Natural killer cell (primary cell): ENCODE data around the gene CD151. TPM values are rescaled to one million over a fixed set of nuclear protein-coding genes. Genes with fewer than 3 reads are reported as not detected.

ENCODE experiments used
- ATAC-seq, 3 donors: fragments of 150-1000 bp in 2 of 3; fragments of 200-7000 bp in 1 of 3; cut with Tn5 transposase; 1 replicate in 1 of 3; 2 replicates in 2 of 3; pipeline ENCODE4 v1.10.0; 2021; ENCODE audit warnings: mild to moderate bottlenecking in 2 of 3, moderate library complexity in 2 of 3
- DNase-seq, 2 donors: peaks; one replicate each; pipeline versions ENCODE4 v3.0.0 to v3.0.0-alpha.2; 2013 to 2021; ENCODE audit warnings: mixed read lengths in 1 of 2
- H3K27ac ChIP-seq: one replicate; pipeline ENCODE4 v1.5.1; 2013; ENCODE audit warnings: mild to moderate bottlenecking, low read length
- H3K27me3 ChIP-seq: one replicate; pipeline ENCODE4 v1.6.1; 2013; ENCODE audit warnings: low read length; ENCODE audit not compliant: control insufficient read depth, insufficient read depth
- H3K36me3 ChIP-seq: one replicate; pipeline ENCODE4 v1.6.1; 2013; ENCODE audit warnings: low read length; ENCODE audit not compliant: control insufficient read depth, insufficient read depth
- H3K4me1 ChIP-seq: one replicate; pipeline ENCODE4 v1.6.1; 2013; ENCODE audit warnings: low read length; ENCODE audit not compliant: control insufficient read depth, insufficient read depth
- H3K4me3 ChIP-seq: one replicate; pipeline ENCODE4 v1.5.1; 2013; ENCODE audit warnings: low read length
- H3K9me3 ChIP-seq: one replicate; pipeline ENCODE4 v1.6.1; 2013; ENCODE audit warnings: low read length; ENCODE audit not compliant: control insufficient read depth, insufficient read depth
- H3K27ac Mint-ChIP-seq, 2 donors: one replicate each; pipeline ENCODE4 v1.8.0; 2022; ENCODE audit warnings: mild to moderate bottlenecking in 2 of 2, mixed read lengths in 2 of 2, moderate library complexity in 1 of 2
- H3K27me3 Mint-ChIP-seq, 2 donors: one replicate each; pipeline ENCODE4 v1.8.0; 2022; ENCODE audit warnings: low read depth in 2 of 2, mixed read lengths in 2 of 2
- H3K36me3 Mint-ChIP-seq: one replicate; pipeline ENCODE4 v1.8.0; 2022; ENCODE audit warnings: mixed read lengths
- H3K4me1 Mint-ChIP-seq, 2 donors: one replicate each; pipeline ENCODE4 v1.8.0; 2022; ENCODE audit warnings: mixed read lengths in 2 of 2
- H3K4me3 Mint-ChIP-seq: one replicate; pipeline ENCODE4 v1.8.0; 2022; ENCODE audit warnings: mild to moderate bottlenecking, moderate library complexity, mixed read lengths
- H3K9me3 Mint-ChIP-seq, 2 donors: one replicate each; pipeline ENCODE4 v1.8.0; 2022; ENCODE audit warnings: mixed read lengths in 2 of 2
- CTCF ChIP-seq: fragments of 200-600 bp; IDR thresholded peaks from one replicate; pipeline ENCODE4 v1.8.0; 2022; ENCODE audit warnings: antibody characterized with exemption
- WGBS: methylation state at CpG from one replicate; pipeline ENCODE4 v1.1.7; 2013; ENCODE audit warnings: missing lambda C conversion rate; ENCODE audit not compliant: insufficient coverage; 5-methylcytosine and 5-hydroxymethylcytosine counted together
- intact Hi-C: fragments of 100-400 bp; cut with micrococcal nuclease; formaldehyde crosslinking; loops from one replicate; pipeline ENCODE4 v1.14.2; 2022
- total RNA-seq, 4 donors: library from RNA; stranded (reverse); fragments of 120-200 nt in 1 of 4; gene quantifications; one replicate each; pipeline versions ENCODE4 v1.2.3 to v1.2.4, GENCODE V29; 2013 to 2022

Gene CD151
- total RNA-seq, 3 donors from 2014 or later (not counting 1 experiment from before 2014, with no cell fraction given) = 40.9 to 68.3 (median 52.9) TPM

DNA sequence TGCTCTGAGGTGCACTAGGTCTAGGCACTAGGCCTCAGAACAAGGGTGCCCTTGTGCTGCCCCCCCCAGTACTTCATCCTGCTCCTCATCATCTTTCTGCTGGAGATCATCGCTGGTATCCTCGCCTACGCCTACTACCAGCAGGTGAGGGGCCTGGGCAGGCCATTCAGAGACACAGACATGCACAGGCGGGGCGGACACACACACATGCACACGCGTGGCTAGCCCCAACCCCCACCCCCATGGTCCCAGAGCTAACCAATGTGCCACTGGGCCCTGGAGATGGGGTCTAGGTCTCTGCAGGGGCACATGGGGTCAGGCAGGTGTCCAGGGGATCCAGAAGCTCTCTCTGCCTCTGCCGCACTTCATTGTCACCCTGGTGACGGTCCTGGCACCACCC is 3.9 kb downstream of the CD151 start:
- intact Hi-C loops = no loop called here
- WGBS = 83% methylated on average over 9 of the region's 9 CpGs
- DNase-seq = no peak
- Mint-ChIP-seq H3K27me3 (peaks cover 2 to 3% of the 10 kb centered on the region in 2 donors), H3K36me3 (no peaks in the 10 kb centered on the region), H3K4me3 (no peak overlapping the region), H3K9me3 (no peaks in the 10 kb centered on the region), H3K27ac (peak overlapping the region in 1 of 2 donors; percentile 62), H3K4me1 (peaks cover 7 to 30% of the 10 kb centered on the region in 2 donors)
- Histone ChIP-seq H3K27ac (no peak overlapping the region), H3K4me1 (peaks cover 84% of the 10 kb centered on the region), H3K27me3 (no peaks in the 10 kb centered on the region), H3K36me3 (peaks cover 23% of the 10 kb centered on the region), H3K4me3 (no peak overlapping the region), H3K9me3 (no peaks in the 10 kb centered on the region)
- TF ChIP-seq CTCF = no peak
- ATAC-seq = no peak

DNA sequence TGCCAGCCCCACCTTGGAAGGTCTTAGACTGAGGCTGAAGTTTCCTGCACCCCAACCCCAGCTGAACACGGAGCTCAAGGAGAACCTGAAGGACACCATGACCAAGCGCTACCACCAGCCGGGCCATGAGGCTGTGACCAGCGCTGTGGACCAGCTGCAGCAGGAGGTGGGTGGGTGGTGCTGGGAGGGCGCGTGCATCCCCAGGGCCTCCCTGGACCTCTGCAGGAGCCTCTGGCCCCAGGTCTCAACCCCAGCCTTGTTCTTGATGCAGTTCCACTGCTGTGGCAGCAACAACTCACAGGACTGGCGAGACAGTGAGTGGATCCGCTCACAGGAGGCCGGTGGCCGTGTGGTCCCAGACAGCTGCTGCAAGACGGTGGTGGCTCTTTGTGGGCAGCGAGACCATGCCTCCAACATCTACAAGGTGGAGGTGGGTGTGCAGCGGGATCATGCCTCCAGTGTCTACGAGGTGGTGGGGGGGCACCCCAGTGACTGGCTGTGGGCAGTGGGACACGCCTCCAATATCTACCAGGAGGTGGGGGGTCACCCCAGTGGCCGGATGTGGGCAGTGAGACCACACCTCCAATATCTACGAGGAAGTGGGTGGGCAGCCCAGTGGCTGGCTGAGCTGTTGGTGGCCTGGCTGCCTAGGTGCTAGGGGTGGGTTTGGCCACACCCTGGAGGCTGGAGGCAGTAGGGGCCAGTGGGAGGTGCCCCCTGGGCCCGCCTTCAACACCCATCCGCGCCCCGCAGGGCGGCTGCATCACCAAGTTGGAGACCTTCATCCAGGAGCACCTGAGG is 4.6 kb downstream of the CD151 start:
- DNase-seq = no peak
- Mint-ChIP-seq H3K36me3 (no peaks in the 10 kb centered on the region), H3K4me1 (peaks cover 7 to 28% of the 10 kb centered on the region in 2 donors), H3K27me3 (no peaks in the 10 kb centered on the region), H3K9me3 (no peaks in the 10 kb centered on the region), H3K4me3 (peak overlapping the region; percentile 79), H3K27ac (peak overlapping the region; percentile 62 to 66)
- intact Hi-C loops = no loop called here
- peaks cover 83% of the 10 kb centered on the region for H3K4me1 ChIP-seq
- peak; percentile 5 to 65 (median 44) for ATAC-seq
- H3K27ac ChIP-seq = peak overlapping the region; percentile 18
- H3K36me3 ChIP-seq = peaks cover 23% of the 10 kb centered on the region
- H3K27me3 ChIP-seq = no peaks in the 10 kb centered on the region
- no peak overlapping the region for H3K4me3 ChIP-seq
- 77% methylated on average over 22 of the region's 22 CpGs for WGBS
- H3K9me3 ChIP-seq = no peaks in the 10 kb centered on the region
- no peak for TF ChIP-seq CTCF

- peak overlapping the region; percentile 79 for H3K4me3 Mint-ChIP-seq
- WGBS = 85% methylated on average over 8 of the region's 8 CpGs
- Histone ChIP-seq H3K9me3 (no peaks in the 10 kb centered on the region), H3K4me3 (no peak overlapping the region), H3K4me1 (peaks cover 80% of the 10 kb centered on the region), H3K27ac (peak overlapping the region; percentile 18), H3K27me3 (no peaks in the 10 kb centered on the region), H3K36me3 (peaks cover 23% of the 10 kb centered on the region)
- H3K27me3 Mint-ChIP-seq = no peaks in the 10 kb centered on the region
- H3K36me3 Mint-ChIP-seq = no peaks in the 10 kb centered on the region
- ATAC-seq = no peak
- intact Hi-C loops = no loop called here
- peaks cover 7 to 28% of the 10 kb centered on the region in 2 donors for H3K4me1 Mint-ChIP-seq
- H3K9me3 Mint-ChIP-seq = no peaks in the 10 kb centered on the region
- peak overlapping the region; percentile 62 to 66 for H3K27ac Mint-ChIP-seq
- TF ChIP-seq CTCF = no peak
- DNase-seq = no peak
Measured at GRCh38 chr11:837990-838307, 5.2 kb downstream of the CD151 start.
